Measurements from ENCODE around the gene TERT.

DNA sequence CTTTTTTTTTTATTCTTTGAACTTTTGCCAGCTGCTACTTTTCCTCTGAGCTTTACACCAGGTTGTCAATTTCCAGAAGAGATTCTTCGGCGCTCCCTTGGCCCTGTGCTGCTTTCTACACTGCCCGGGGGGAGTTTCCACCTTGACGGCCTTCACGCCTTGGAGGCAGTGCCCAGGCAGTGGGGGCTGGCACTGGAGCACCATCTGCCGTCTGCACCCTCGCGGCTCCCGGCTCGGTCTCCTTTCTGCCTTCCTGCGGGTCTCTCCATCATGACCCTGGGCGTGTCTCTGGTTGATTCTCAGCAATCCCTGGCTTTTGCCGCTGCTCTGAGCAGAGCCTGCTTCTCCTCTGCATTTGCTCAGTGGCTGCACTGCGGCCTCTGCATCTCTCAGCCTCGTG lies 66.7 kb downstream of the TERT start:
- TF ChIP-seq, protein P1, sequence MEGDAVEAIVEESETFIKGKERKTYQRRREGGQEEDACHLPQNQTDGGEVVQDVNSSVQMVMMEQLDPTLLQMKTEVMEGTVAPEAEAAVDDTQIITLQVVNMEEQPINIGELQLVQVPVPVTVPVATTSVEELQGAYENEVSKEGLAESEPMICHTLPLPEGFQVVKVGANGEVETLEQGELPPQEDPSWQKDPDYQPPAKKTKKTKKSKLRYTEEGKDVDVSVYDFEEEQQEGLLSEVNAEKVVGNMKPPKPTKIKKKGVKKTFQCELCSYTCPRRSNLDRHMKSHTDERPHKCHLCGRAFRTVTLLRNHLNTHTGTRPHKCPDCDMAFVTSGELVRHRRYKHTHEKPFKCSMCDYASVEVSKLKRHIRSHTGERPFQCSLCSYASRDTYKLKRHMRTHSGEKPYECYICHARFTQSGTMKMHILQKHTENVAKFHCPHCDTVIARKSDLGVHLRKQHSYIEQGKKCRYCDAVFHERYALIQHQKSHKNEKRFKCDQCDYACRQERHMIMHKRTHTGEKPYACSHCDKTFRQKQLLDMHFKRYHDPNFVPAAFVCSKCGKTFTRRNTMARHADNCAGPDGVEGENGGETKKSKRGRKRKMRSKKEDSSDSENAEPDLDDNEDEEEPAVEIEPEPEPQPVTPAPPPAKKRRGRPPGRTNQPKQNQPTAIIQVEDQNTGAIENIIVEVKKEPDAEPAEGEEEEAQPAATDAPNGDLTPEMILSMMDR (IDR thresholded peaks at IDR 0.05; ENCODE audit: low read depth, low read length) = no peak
- TF ChIP-seq EZH2phosphoT487 (IDR thresholded peaks at IDR 0.05; ENCODE audit: low read depth) = no peak
